Left lung (tissue), 10 donors: Measurements from ENCODE around the gene INPP5A. TPM values are rescaled to one million over a fixed set of nuclear protein-coding genes. Genes with fewer than 3 reads are reported as not detected.

Experiments
- ATAC-seq: fragments of 200-7000 bp; cut with Tn5 transposase; one replicate; pipeline ENCODE4 v1.9.1; 2020; ENCODE audit warnings: moderate library complexity
- DNase-seq, 4 donors: peaks; one replicate each; pipeline ENCODE4 v3.0.0-alpha.2; 2013 to 2020
- H3K27ac ChIP-seq, 2 donors: fragments of 200-600 bp; sonication (generic) in 1 of 2; one replicate each; pipeline versions ENCODE4 v1.5.0 to v1.8.0; 2020 to 2021
- H3K27me3 ChIP-seq, 2 donors: fragments of 200-600 bp; sonication (generic) in 1 of 2; one replicate each; pipeline versions ENCODE4 v1.5.0 to v1.8.0; 2020 to 2021
- H3K36me3 ChIP-seq, 2 donors: fragments of 200-600 bp; sonication (generic) in 1 of 2; one replicate each; pipeline versions ENCODE4 v1.5.0 to v1.8.0; 2020 to 2021
- H3K4me1 ChIP-seq, 2 donors: fragments of 200-600 bp; one replicate each; pipeline ENCODE4 v1.8.0; 2021
- H3K4me3 ChIP-seq, 2 donors: fragments of 200-600 bp; sonication (generic) in 1 of 2; one replicate each; pipeline versions ENCODE4 v1.5.0 to v1.8.0; 2020 to 2021; ENCODE audit warnings: mild to moderate bottlenecking in 1 of 2
- H3K9me3 ChIP-seq, 2 donors: fragments of 200-600 bp; sonication (generic) in 1 of 2; one replicate each; pipeline versions ENCODE4 v1.5.0 to v1.8.0; 2020 to 2021
- intact Hi-C, 2 donors: fragments of 100-400 bp; cut with DNase I; formaldehyde crosslinking; loops; one replicate each; pipeline versions ENCODE4 v1.11.2 to v1.14.2; 2022
- polyA plus RNA-seq, 6 donors: library from polyadenylated mRNA; unstranded; fragments of 120-200 nt; gene quantifications; one replicate each; pipeline ENCODE4 v1.2.1, GENCODE V29; 2013; ENCODE audit not compliant: insufficient read length in 6 of 6
- total RNA-seq, 2 donors: library from RNA; stranded (reverse); fragmentation: NEBNext Ultra II Directional; extraction: Animal tissue kit (Norgen Biotek cat#: 25700); gene quantifications; one replicate each; pipeline ENCODE4 v1.2.1, GENCODE V29; 2021
- TF ChIP-seq, protein P1 (sequence below), 2 donors: fragments of 200-600 bp; sonication (generic) in 1 of 2; IDR thresholded peaks; one replicate each; pipeline versions ENCODE4 v1.5.0 to v1.8.0; 2021; ENCODE audit warnings: antibody characterized with exemption in 2 of 2
- donor health status: DM: no; HTN: yes; CAD: no.
- donor health status: DM: no; HTN: no; CAD: no.

The INPP5A gene
- total and polyA plus RNA-seq, 8 donors = 32.0 to 44.0 (median 36.8) TPM

- no peaks in the 10 kb centered on the region for H3K9me3 ChIP-seq
- TF ChIP-seq, protein P1, sequence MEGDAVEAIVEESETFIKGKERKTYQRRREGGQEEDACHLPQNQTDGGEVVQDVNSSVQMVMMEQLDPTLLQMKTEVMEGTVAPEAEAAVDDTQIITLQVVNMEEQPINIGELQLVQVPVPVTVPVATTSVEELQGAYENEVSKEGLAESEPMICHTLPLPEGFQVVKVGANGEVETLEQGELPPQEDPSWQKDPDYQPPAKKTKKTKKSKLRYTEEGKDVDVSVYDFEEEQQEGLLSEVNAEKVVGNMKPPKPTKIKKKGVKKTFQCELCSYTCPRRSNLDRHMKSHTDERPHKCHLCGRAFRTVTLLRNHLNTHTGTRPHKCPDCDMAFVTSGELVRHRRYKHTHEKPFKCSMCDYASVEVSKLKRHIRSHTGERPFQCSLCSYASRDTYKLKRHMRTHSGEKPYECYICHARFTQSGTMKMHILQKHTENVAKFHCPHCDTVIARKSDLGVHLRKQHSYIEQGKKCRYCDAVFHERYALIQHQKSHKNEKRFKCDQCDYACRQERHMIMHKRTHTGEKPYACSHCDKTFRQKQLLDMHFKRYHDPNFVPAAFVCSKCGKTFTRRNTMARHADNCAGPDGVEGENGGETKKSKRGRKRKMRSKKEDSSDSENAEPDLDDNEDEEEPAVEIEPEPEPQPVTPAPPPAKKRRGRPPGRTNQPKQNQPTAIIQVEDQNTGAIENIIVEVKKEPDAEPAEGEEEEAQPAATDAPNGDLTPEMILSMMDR (IDR thresholded peaks at IDR 0.05) = no peak
- intact Hi-C loops = no loop called here
These were observed 189.4 kb downstream of the INPP5A start for GRCh38 chr10:132726951-132727350.

GRCh38 chr10:132727411-132727810, 189.8 kb downstream of the INPP5A start:
- Histone ChIP-seq H3K36me3 (peaks cover 0 to 76% of the 10 kb centered on the region in 2 donors), H3K4me1 (no peaks in the 10 kb centered on the region), H3K27ac (no peak overlapping the region), H3K9me3 (no peaks in the 10 kb centered on the region), H3K4me3 (no peak overlapping the region), H3K27me3 (no peaks in the 10 kb centered on the region)
- TF ChIP-seq, protein P1 (IDR thresholded peaks at IDR 0.05) = no peak
- no peak for ATAC-seq
- no peak for DNase-seq
- intact Hi-C loops = no loop called here

More at GRCh38 chr10:132726951-132727350, 189.4 kb downstream of the INPP5A start:
- Histone ChIP-seq H3K27ac (no peak overlapping the region), H3K4me1 (no peaks in the 10 kb centered on the region), H3K27me3 (no peaks in the 10 kb centered on the region), H3K36me3 (peaks cover 0 to 73% of the 10 kb centered on the region in 2 donors), H3K4me3 (no peak overlapping the region)
- no peak for DNase-seq
- no peak for ATAC-seq

- H3K27me3 ChIP-seq = no peaks in the 10 kb centered on the region
- no peak for DNase-seq
- H3K9me3 ChIP-seq = no peaks in the 10 kb centered on the region
- no peak for ATAC-seq
- intact Hi-C loops = no loop called here
- H3K4me1 ChIP-seq = no peaks in the 10 kb centered on the region
- TF ChIP-seq, protein P1 (IDR thresholded peaks at IDR 0.05) = no peak
- H3K27ac ChIP-seq = no peak overlapping the region
- peaks cover 0 to 85% of the 10 kb centered on the region in 2 donors for H3K36me3 ChIP-seq
- H3K4me3 ChIP-seq = no peak overlapping the region
These were observed 190.7 kb downstream of the INPP5A start for GRCh38 chr10:132728321-132728720.

DNA sequence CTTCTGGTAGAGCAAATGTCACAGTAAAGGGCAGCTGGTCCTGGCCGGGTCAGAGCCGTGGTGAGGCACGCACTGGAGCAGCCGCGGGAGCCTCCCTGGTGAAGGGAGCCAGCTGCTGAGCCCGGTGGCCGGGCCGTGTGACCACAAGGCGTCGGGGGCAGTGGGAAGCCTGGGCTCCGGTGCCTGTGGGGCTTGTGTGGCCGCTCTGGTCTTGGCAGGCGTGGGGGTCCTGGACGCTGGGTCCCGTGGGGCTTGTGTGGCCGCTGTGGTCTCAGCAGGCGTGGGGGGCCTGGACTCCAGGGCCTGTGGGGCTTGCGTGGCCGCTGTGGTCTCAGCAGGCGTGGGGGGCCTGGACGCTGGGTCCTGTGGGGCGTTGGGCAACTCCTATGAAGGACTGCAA, 191.2 kb downstream of the INPP5A start:
- Histone ChIP-seq H3K27me3 (no peaks in the 10 kb centered on the region), H3K27ac (no peak overlapping the region), H3K9me3 (no peaks in the 10 kb centered on the region), H3K4me1 (no peaks in the 10 kb centered on the region), H3K36me3 (peaks cover 0 to 89% of the 10 kb centered on the region in 2 donors), H3K4me3 (no peak overlapping the region)
- intact Hi-C loops = no loop called here
- DNase-seq = peak in 1 of 4 donors; percentile 66
- no peak for ATAC-seq
- TF ChIP-seq, protein P1 (IDR thresholded peaks at IDR 0.05) = no peak

DNA sequence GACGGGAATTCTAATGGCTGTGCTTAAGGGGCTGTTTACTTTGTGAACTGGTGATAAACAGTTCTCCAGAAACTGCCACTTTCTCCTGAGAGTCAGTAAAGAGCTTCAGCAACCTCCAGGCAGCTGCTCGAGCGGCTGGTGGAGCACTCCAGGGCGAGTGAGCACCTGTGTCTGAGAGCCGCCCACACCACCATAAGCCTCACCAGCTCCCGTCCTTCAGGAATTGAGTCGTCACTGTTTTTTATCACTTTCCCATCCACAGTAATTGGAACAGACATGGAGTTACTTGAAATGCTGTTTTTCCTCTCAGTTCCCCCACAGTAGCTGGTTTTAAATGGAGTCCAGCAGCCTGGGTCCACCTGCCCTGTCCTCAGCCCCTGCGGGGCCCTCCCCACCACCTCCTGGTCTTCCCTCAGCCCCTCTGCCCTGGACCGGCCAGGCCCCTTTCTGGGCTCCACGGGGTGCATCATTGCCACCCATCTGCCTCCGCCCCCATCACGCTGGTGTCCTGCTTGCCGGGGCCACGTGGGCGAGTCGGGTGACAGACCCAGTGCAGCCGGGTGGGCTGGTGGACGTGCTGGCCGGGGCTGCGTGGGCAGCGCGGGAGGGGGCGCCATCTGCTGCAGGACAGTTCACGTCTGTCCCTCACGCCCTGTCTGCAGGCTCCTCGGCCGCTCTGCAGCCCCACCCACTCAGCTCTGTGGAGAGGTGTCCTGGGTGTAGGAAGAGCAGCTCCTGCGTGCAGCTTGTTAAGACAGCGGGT, 192.4 kb downstream of the INPP5A start:
- intact Hi-C loops = no loop called here

More for the DNA sequence above, 192.4 kb downstream of the INPP5A start:
- TF ChIP-seq, protein P1 (IDR thresholded peaks at IDR 0.05) = no peak
- ATAC-seq (no peak), DNase-seq (peak in 1 of 4 donors; percentile 59)
- no peak overlapping the region for H3K4me3 ChIP-seq
- H3K36me3 ChIP-seq = peaks cover 0 to 89% of the 10 kb centered on the region in 2 donors
- no peaks in the 10 kb centered on the region for H3K4me1 ChIP-seq
- H3K9me3 ChIP-seq = no peaks in the 10 kb centered on the region
- no peaks in the 10 kb centered on the region for H3K27me3 ChIP-seq
- H3K27ac ChIP-seq = no peak overlapping the region
